Ovary (tissue), 9 donors: ENCODE measurements around the gene SLC27A5. TPM values are rescaled to one million over a fixed set of nuclear protein-coding genes. Genes with fewer than 3 reads are reported as not detected.
A peak's percentile ranks its signal among the peaks of the same experiment; 100 is the strongest.

ENCODE experiments used
- DNase-seq, 5 donors: peaks; one replicate each; pipeline ENCODE4 v3.0.0-alpha.2; 2019 to 2020
- H3K27ac ChIP-seq, 2 donors: fragments of 200-600 bp; one replicate each; pipeline versions ENCODE4 v1.5.1 to v1.8.0; 2019 to 2022
- H3K27me3 ChIP-seq: fragments of 200-600 bp; one replicate; pipeline ENCODE4 v1.8.0; 2022
- H3K36me3 ChIP-seq: fragments of 200-600 bp; sonication (generic); one replicate; pipeline ENCODE4 v1.5.1; 2019
- H3K4me1 ChIP-seq: one replicate; pipeline ENCODE4 v1.8.1; 2013; ENCODE audit warnings: mild to moderate bottlenecking, moderate library complexity; ENCODE audit not compliant: insufficient read depth
- H3K4me3 ChIP-seq: fragments of 200-600 bp; sonication (generic); one replicate; pipeline ENCODE4 v1.5.1; 2017
- H3K9me3 ChIP-seq, 2 donors: fragments of 200-600 bp in 1 of 2; sonication (generic) in 1 of 2; one replicate each; pipeline versions ENCODE4 v1.5.1 to v1.8.1; 2013 to 2019; ENCODE audit warnings: mild to moderate bottlenecking in 1 of 2, moderate library complexity in 1 of 2
- EP300 ChIP-seq: sonication (generic); formaldehyde crosslinking; IDR thresholded peaks from one replicate; pipeline ENCODE4 v1.6.1; 2017; ENCODE audit warnings: antibody characterized with exemption
- POLR2A ChIP-seq: fragments of 450-650 bp; IDR thresholded peaks from one replicate; pipeline ENCODE4 v1.6.1; 2017; ENCODE audit warnings: antibody characterized with exemption, mild to moderate bottlenecking, moderate library complexity
- WGBS, 3 donors: extraction: QIAGEN DNeasy Blood & Tissue Kit in 1 of 3; methylation state at CpG; one replicate each; pipeline versions ENCODE4 v1.1.5 to v1.1.7; 2013 to 2017; 5-methylcytosine and 5-hydroxymethylcytosine counted together
- intact Hi-C, 4 donors: fragments of 100-400 bp; cut with DNase I; formaldehyde crosslinking; loops; one replicate each; pipeline versions ENCODE4 v1.11.0 to v1.15.1; 2022 to 2023
- polyA plus RNA-seq, 2 donors: library from polyadenylated mRNA; stranded (reverse); fragments of 200-250 nt in 1 of 2; fragments of 350-450 nt in 1 of 2; fragmentation: Illumina TruSeq in 1 of 2; extraction: RNeasy Lipid Tissue Mini Kit (QIAGEN cat#74804) in 1 of 2; gene quantifications; one replicate each; pipeline ENCODE4 v1.2.3, GENCODE V29; 2013 to 2014
- total RNA-seq, 7 donors: library from RNA; depleted of rRNA in 2 of 7; stranded (reverse); fragments of >200 nt in 2 of 7; fragmentation: NEBNext Ultra II Directional in 3 of 7; extraction: Animal tissue kit (Norgen Biotek cat#: 25700) in 3 of 7; gene quantifications; one replicate each; pipeline versions ENCODE4 v1.1.0 to v1.2.4, GENCODE V29; 2016 to 2023
- TF ChIP-seq, protein P1 (sequence below), 3 donors: fragments of 450-650 bp in 2 of 3; fragments of 200-600 bp in 1 of 3; IDR thresholded peaks; one replicate each; pipeline versions ENCODE4 v1.5.1 to v1.8.0; 2016 to 2022; ENCODE audit warnings: antibody characterized with exemption in 3 of 3, mild to moderate bottlenecking in 1 of 3
- donor health status: DM: no; HTN: no; CAD: no; lungs with moderate emphysema.
- donor health status: DM: no; HTN: no; CAD: no.
- donor health status: Bipolar disorder and iron deficiency.
- donor health status: DM: yes; HTN: yes; CAD: no.
- donor health status: DM: no; HTN: no; CAD: no.
- donor health status: DM: yes; HTN: yes; CAD: no.

Gene SLC27A5
- total and polyA plus RNA-seq, 9 donors, result 0.70 to 14.8 (median 11.1) TPM

DNA sequence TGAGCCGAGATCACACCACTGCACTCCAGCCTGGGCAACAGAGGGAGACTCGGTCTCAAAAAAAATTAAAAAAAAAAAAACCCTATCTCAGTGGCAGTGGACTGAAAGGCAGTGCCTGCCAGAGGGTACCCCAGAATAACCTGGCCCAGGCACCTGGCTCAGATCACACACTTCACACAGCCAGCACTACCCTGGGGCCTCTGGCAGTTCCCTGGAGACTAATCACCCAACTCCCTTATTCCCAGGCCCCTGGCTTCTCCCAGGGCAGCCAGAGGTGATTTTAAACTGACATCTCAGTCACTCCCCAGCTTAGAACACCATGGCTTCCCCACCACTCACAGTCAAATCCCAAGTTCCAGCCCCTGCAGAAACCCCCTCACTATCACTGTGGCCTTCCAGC, 3.5 kb upstream of the SLC27A5 start:
- Histone ChIP-seq H3K4me3 (no peak overlapping the region), H3K4me1 (peaks cover 8% of the 10 kb centered on the region), H3K27ac (no peak overlapping the region), H3K36me3 (no peaks in the 10 kb centered on the region), H3K27me3 (no peaks in the 10 kb centered on the region), H3K9me3 (no peaks in the 10 kb centered on the region)
- TF ChIP-seq, protein P1, sequence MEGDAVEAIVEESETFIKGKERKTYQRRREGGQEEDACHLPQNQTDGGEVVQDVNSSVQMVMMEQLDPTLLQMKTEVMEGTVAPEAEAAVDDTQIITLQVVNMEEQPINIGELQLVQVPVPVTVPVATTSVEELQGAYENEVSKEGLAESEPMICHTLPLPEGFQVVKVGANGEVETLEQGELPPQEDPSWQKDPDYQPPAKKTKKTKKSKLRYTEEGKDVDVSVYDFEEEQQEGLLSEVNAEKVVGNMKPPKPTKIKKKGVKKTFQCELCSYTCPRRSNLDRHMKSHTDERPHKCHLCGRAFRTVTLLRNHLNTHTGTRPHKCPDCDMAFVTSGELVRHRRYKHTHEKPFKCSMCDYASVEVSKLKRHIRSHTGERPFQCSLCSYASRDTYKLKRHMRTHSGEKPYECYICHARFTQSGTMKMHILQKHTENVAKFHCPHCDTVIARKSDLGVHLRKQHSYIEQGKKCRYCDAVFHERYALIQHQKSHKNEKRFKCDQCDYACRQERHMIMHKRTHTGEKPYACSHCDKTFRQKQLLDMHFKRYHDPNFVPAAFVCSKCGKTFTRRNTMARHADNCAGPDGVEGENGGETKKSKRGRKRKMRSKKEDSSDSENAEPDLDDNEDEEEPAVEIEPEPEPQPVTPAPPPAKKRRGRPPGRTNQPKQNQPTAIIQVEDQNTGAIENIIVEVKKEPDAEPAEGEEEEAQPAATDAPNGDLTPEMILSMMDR (IDR thresholded peaks at IDR 0.05), result no peak
- TF ChIP-seq POLR2A (no peak), EP300 (no peak)
- WGBS, 3 donors, result 80 to 90% (median 81%) methylated on average over 2 of the region's 2 CpGs
- no peak for DNase-seq
- intact Hi-C loops, result no loop called here

DNA sequence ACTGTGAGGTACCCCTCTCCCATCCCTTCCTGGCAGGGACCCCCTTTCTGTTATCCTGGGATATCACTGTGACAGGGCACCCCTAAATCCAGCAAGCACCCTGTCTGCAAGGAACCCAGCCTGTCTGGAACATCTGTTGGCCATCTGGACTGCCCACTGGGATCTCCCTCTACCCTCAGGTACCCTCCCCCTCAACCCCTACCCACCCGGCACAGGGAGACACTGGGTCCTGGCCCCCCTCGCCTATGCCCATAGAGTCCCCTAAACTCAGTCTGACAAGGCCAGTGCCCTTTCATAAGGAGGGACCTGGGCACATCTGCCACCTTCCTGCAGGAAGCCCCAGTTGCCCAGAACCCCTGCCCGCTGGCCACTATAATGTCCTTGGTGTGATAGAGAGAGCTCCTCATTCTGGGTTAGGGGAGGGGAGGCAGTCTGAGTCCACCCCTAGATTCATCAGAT, 2.8 kb upstream of the SLC27A5 start:
- H3K4me1 ChIP-seq, result peaks cover 8% of the 10 kb centered on the region
- DNase-seq, result no peak
- H3K4me3 ChIP-seq, result no peak overlapping the region
- H3K27me3 ChIP-seq, result no peaks in the 10 kb centered on the region
- no peak for TF ChIP-seq EP300
- TF ChIP-seq, protein P1 (IDR thresholded peaks at IDR 0.05), result no peak
- TF ChIP-seq POLR2A, result no peak
- 42 to 58% (median 44%) methylated on average over 3 of the region's 3 CpGs for WGBS, 3 donors
- no peaks in the 10 kb centered on the region for H3K9me3 ChIP-seq
- intact Hi-C loops, result no loop called here
- no peaks in the 10 kb centered on the region for H3K36me3 ChIP-seq
- H3K27ac ChIP-seq, result no peak overlapping the region

DNA sequence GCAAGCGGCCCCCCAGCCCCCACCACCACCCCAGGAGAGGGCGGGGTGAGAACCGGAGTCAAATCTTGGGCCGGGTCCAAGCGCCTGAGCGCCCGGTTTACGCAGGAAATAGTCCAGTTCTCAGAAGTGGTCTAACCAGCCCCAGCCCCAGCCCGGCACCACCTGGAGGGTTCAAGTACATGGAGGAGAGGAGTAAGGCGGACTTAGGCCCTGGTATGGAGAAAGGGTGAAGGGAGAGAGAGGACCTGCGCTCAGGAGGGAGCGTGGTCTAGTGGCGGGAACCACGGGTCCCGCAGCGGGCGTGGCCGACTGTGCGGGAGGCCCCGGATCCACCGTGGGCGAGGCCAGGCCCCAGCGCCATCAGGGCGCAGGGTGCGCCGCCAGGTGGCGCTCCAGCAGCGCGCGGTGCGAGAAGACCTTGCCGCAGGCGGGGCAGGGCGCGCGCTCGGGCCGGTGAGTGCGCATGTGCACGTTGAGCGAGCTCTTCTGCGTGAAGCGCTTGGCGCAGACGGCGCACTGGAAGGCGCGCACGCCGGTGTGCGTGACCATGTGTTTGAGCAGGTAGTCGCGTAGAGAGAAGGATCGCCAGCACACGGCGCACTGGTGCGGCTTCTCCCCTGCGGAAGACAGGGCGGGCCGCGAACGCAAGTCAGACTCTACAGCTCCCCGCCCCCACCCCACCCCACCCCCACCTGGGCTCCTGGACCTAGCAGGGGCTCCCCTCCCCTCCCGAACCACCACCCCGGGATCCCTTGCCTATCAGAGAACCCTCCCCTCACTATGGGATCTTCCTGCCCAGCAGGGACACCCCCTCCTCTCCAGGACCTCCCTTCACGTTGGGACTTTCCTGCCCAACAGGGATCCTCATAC, 2.1 kb upstream of the SLC27A5 start:
- intact Hi-C loops, result no loop called here
- Histone ChIP-seq H3K27ac (peak overlapping the region in 1 of 2 donors; percentile 19), H3K4me3 (peak overlapping the region; percentile 14), H3K9me3 (no peaks in the 10 kb centered on the region), H3K36me3 (no peaks in the 10 kb centered on the region), H3K4me1 (peaks cover 8% of the 10 kb centered on the region), H3K27me3 (no peaks in the 10 kb centered on the region)
- 12 to 31% (median 15%) methylated on average over 27 to 66 of the region's 66 CpGs for WGBS, 3 donors
- TF ChIP-seq EP300 (no peak), POLR2A (peak; percentile 17)
- TF ChIP-seq, protein P1 (IDR thresholded peaks at IDR 0.05), result peak; percentile 79 to 88 (median 87)
- DNase-seq, result peak; percentile 82 to 94 (median 88)

DNA sequence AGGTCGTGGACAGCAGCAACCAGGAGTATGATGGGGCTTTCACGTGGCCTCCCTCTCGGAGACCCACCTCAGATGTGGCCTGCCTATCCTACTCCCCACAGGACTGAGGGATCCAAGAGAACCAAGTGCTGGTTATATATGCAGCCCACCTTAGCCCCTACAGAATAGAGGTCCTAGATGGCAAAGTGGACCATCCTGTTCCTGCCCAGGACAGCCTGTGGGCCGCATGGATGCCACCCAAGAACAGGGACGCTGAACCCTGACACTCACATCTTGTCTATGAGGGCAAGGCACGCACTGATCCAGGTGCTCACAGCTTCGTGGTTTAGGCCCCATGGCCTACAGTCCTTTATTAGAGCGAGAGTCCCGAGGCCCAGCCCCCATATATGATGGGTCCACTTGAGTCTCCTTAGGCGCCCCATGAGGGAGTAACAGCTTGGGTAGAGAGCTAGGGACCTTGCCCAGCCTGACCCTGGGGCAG, 1.5 kb upstream of the SLC27A5 start:
- no peaks in the 10 kb centered on the region for H3K36me3 ChIP-seq
- intact Hi-C loops, result no loop called here
- no peak overlapping the region for H3K4me3 ChIP-seq
- peak overlapping the region in 1 of 2 donors; percentile 19 for H3K27ac ChIP-seq
- no peak for DNase-seq
- TF ChIP-seq, protein P1 (IDR thresholded peaks at IDR 0.05), result no peak
- TF ChIP-seq POLR2A (no peak), EP300 (no peak)
- H3K9me3 ChIP-seq, result no peaks in the 10 kb centered on the region
- no peaks in the 10 kb centered on the region for H3K27me3 ChIP-seq
- 69 to 82% (median 71%) methylated on average over 10 of the region's 10 CpGs for WGBS, 3 donors
- peaks cover 6% of the 10 kb centered on the region for H3K4me1 ChIP-seq
